Lung (tissue), 12 donors: ENCODE data around the gene UBXN6. TPM values are rescaled to one million over a fixed set of nuclear protein-coding genes. Genes with fewer than 3 reads are reported as not detected.

Source experiments
- ATAC-seq: fragments of 200-7000 bp; cut with Tn5 transposase; one replicate; pipeline ENCODE4 v1.9.1; 2020; ENCODE audit warnings: moderate number of reproducible peaks; ENCODE audit not compliant: insufficient read depth, low FRiP score
- DNase-seq, 3 donors: peaks; one replicate each; pipeline ENCODE4 v3.0.0-alpha.2; 2013 to 2017
- H3K27ac ChIP-seq, 2 donors: one replicate each; pipeline ENCODE4 v1.5.1; 2013; ENCODE audit warnings: mild to moderate bottlenecking in 2 of 2, moderate library complexity in 2 of 2, control low read depth in 1 of 2, inconsistent platforms in 1 of 2, low read depth in 1 of 2, low read length in 1 of 2
- H3K27me3 ChIP-seq, 3 donors: one replicate each; pipeline ENCODE4 v1.5.1; 2013; ENCODE audit warnings: low read length in 2 of 3; ENCODE audit not compliant: control insufficient read depth in 3 of 3, insufficient read depth in 3 of 3
- H3K36me3 ChIP-seq, 4 donors: one replicate each; pipeline ENCODE4 v1.5.1; 2013; ENCODE audit warnings: low read length in 4 of 4, mild to moderate bottlenecking in 1 of 4, moderate library complexity in 1 of 4; ENCODE audit not compliant: control insufficient read depth in 4 of 4, insufficient read depth in 4 of 4
- H3K4me1 ChIP-seq, 5 donors: one replicate each; pipeline ENCODE4 v1.5.1; 2013; ENCODE audit warnings: low read length in 5 of 5, mild to moderate bottlenecking in 2 of 5, moderate library complexity in 1 of 5; ENCODE audit not compliant: control insufficient read depth in 5 of 5, insufficient read depth in 5 of 5
- H3K4me3 ChIP-seq: one replicate; pipeline ENCODE4 v1.5.1; 2013; ENCODE audit warnings: mild to moderate bottlenecking, control low read depth, moderate library complexity
- H3K9ac ChIP-seq, 2 donors: one replicate each; pipeline ENCODE4 v1.5.1; 2013; ENCODE audit warnings: low read length in 2 of 2, control low read depth in 1 of 2; ENCODE audit not compliant: insufficient read depth in 1 of 2
- H3K9me3 ChIP-seq, 4 donors: one replicate each; pipeline ENCODE4 v1.5.1; 2013; ENCODE audit warnings: low read length in 3 of 4, mild to moderate bottlenecking in 1 of 4, moderate library complexity in 1 of 4; ENCODE audit not compliant: control insufficient read depth in 4 of 4, insufficient read depth in 3 of 4
- CTCF ChIP-seq: IDR thresholded peaks from 2 replicates; pipeline ENCODE4 v1.5.1; 2012; ENCODE audit warnings: mild to moderate bottlenecking; ENCODE audit errors: control extremely low read depth, extremely low read depth
- WGBS, 2 donors: extraction: QIAGEN DNeasy Blood & Tissue Kit; methylation state at CpG; one replicate each; pipeline ENCODE4 v1.1.7; 2013; 5-methylcytosine and 5-hydroxymethylcytosine counted together
- polyA plus RNA-seq, 2 donors: library from polyadenylated mRNA; stranded (reverse); fragments of 200-250 nt; gene quantifications; one replicate each; pipeline ENCODE4 v1.2.1, GENCODE V29; 2013
- total RNA-seq, 2 donors: library from RNA; depleted of rRNA in 1 of 2; stranded (reverse); fragments of >200 nt in 1 of 2; gene quantifications; one replicate each; pipeline ENCODE4 v1.2.1, GENCODE V29; 2014 to 2021
- donor health status: control.
- donor health status: control.
- donor health status: Bipolar disorder and iron deficiency.
- donor health status: healthy.
- donor health status: DM: yes; HTN: yes; CAD: no.

Gene UBXN6
- total and polyA plus RNA-seq, 4 donors = 74.4 to 128 (median 98.5) TPM

- no peak for TF ChIP-seq CTCF
- peak overlapping the region; percentile 77 for H3K4me3 ChIP-seq
- H3K9me3 ChIP-seq = no peaks in the 10 kb centered on the region
- peak overlapping the region; percentile 51 to 69 for H3K9ac ChIP-seq
- peaks cover 0 to 3% (median under 1%) of the 10 kb centered on the region in 4 donors for H3K36me3 ChIP-seq
- peak overlapping the region in 1 of 2 donors; percentile 34 for H3K27ac ChIP-seq
- 11 to 12% methylated on average over 32 of the region's 32 CpGs for WGBS, 2 donors
- no peaks in the 10 kb centered on the region for H3K27me3 ChIP-seq
- H3K4me1 ChIP-seq = peaks cover 0 to 34% (median 12%) of the 10 kb centered on the region in 5 donors
- ATAC-seq (no peak), DNase-seq (no peak)
Observed at GRCh38 chr19:4403005-4403761, 54.4 kb downstream of the UBXN6 start.

GRCh38 chr19:4402171-4403004 is 55.2 kb downstream of the UBXN6 start, which contains the start of gene CHAF1A:
Gene CHAF1A, plus strand, starts transcription at chr19:4402640. Its CDS starts 123 bp downstream, at chr19:4402763.
- Histone ChIP-seq H3K27ac (peak within 1 kb of the TSS; percentile 34 to 87), H3K4me1 (peaks cover 0 to 38% (median 15%) of the 10 kb centered on the region in 5 donors)

GRCh38 chr19:4401769-4402170 is 55.8 kb downstream of the UBXN6 start:
- no peaks in the 10 kb centered on the region for H3K9me3 ChIP-seq
- 0 to 1% methylated on average over 8 of the region's 8 CpGs for WGBS, 2 donors
- peak overlapping the region in 1 of 2 donors; percentile 99 for H3K9ac ChIP-seq
- H3K27me3 ChIP-seq = no peaks in the 10 kb centered on the region
- DNase-seq (no peak), ATAC-seq (no peak)
- peaks cover 0 to 9% (median 5%) of the 10 kb centered on the region in 4 donors for H3K36me3 ChIP-seq
- TF ChIP-seq CTCF = no peak
- no peak overlapping the region for H3K4me3 ChIP-seq
- H3K4me1 ChIP-seq = peaks cover 2 to 44% (median 15%) of the 10 kb centered on the region in 5 donors
- H3K27ac ChIP-seq = peak overlapping the region in 1 of 2 donors; percentile 87

More at GRCh38 chr19:4402171-4403004, 55.2 kb downstream of the UBXN6 start, which contains the start of gene CHAF1A:
- H3K36me3 ChIP-seq = peaks cover 0 to 9% (median 3%) of the 10 kb centered on the region in 4 donors
- peak within 1 kb of the TSS; percentile 51 to 99 for H3K9ac ChIP-seq
- H3K27me3 ChIP-seq = no peaks in the 10 kb centered on the region
- H3K9me3 ChIP-seq = no peaks in the 10 kb centered on the region
- 0% methylated on average over 56 to 84 of the region's 84 CpGs for WGBS, 2 donors
- peak within 1 kb of the TSS; percentile 77 for H3K4me3 ChIP-seq
- DNase-seq = peak; percentile 100
- no peak for TF ChIP-seq CTCF
- ATAC-seq = peak; percentile 91
